Hematopoietic multipotent progenitor cell treated with erythropoietin and hydrocortisone succinate and interleukin-3 and kit ligand, for 15 days (in vitro differentiated cells): Measurements from ENCODE around the gene CCNK.

ENCODE experiments used
- DNase-seq: peaks from one replicate; pipeline ENCODE4 v3.0.0-alpha.2; 2015; ENCODE audit warnings: low spot score

CCNK gene

DNA sequence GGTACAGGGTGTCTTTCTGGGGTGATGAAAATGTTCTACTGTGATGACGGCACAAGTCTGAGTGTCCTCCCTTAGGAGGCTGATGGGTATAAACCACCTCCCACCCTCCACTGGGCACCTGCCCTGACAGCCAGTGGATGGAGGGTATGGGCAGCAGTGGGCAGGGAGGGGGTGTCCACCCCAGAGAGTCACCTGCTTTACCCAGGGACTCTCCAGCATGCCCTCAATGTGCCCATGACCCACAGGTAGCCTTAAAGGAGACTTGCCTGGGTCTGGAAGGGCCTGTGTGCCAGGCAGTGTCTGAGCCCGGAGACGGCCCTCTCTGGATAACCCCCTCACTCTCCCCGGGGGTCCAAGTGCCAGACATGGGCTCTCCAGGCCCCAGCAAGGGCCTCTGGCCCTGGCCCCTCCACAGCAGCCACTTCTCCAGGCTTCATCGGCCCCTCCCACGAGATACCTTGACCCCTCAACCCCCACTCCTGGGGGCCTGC, 38.8 kb downstream of the CCNK start:
- DNase-seq, result no peak

DNA sequence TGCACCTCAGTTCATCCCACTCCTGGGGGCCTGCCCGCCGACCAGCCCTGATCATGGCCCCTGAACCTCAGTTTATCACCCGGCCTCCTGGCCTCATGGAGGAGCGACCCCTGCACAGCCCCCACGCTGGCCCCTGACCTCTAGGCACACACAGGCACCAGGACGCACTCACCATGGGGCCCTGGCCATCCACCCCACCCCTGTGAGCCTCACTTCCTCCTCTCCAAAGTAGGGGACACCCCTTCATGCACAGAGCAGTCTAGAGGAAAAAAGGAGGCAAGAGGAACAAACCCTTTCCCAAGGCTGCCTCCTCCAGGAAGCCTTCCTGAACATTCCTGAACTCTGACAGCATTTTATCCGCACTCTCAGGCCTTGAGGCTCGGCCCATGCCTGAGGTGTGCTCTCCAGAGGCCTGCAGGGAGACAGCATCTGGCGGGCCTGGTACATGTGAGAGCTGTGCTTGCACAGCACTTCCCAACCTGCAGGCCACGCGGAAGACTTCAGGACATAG, 39.4 kb downstream of the CCNK start:
- no peak for DNase-seq

DNA sequence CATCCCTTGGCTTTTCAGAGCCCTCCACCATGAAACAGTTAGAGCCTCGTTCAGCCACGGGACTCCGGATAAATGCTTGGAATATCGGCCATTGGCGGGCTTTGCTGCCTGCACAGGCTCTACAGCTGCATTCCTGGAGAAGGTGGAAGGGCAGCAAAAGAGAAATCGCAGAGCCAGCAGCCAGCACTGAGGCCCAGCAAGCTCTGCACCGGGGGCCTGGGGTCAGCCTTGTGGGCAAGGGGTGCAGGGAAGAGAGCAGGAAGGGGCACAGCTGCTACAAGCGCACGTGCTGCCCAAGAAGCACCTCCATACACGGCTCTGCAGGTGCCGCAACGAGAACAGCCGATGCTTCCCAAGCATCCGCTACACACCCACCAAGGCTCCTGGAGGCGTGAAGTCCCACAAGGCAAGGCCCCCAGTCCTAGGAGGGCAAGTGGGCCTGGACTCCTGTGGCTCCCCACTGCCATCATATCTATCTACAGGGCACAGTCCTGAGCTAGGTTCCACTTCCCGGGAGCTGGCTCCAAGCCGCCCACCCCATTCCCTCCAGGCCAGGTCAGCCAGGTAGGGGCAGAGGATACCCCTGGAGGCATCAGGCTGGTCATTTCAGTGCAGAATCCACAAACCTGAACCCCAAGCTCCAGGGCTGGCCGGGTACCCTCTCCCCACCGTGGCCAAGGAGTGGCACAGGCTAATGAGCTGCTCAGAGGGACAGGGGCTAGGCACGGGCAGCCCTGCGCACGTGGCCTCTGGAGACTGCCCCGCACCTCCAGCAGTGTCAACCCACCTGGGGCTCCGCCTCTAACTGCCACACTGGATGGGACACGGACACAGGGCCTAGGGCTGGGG, 40.2 kb downstream of the CCNK start:
- no peak for DNase-seq

DNA sequence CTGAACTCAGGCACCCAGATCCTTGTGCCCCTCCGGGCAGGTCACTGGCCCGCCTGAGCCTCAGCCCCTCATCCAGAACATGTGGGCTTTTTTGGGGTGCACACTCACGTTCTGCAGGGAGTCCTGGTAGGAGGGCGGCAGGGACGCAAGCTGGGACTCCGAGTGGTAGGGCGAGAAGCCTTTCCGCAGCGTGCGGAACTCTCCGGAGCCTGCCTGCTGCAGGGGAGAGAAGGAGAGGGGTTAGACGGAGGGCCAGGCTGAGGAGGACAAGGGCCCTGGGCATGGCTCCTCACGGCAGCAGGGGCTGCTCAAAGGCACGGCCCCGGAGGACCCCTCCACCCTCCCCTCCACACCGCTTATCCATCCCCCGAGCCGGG, 40.8 kb downstream of the CCNK start:
- DNase-seq, result no peak

DNA sequence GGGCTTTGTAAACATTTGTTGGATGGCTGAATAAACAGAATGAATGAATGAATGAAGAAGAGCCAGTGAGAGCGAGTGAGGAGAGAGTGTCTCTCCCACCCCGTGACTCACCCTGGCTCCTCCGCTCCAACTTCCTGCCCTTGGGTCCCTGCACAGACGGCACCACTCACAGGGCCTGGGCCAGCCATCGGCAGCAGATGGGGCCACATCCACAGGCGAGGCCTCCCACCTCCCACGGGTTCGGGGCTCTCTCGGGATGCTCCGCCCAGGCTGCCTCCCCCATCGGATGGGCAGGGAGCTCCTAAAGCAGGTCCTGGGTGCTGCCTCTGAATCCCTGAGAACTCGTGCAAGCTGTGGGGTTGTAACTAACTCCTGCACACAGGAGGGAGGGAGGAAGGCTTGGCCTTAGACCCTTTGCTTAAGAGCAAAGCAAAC, 41.3 kb downstream of the CCNK start:
- no peak for DNase-seq

DNA sequence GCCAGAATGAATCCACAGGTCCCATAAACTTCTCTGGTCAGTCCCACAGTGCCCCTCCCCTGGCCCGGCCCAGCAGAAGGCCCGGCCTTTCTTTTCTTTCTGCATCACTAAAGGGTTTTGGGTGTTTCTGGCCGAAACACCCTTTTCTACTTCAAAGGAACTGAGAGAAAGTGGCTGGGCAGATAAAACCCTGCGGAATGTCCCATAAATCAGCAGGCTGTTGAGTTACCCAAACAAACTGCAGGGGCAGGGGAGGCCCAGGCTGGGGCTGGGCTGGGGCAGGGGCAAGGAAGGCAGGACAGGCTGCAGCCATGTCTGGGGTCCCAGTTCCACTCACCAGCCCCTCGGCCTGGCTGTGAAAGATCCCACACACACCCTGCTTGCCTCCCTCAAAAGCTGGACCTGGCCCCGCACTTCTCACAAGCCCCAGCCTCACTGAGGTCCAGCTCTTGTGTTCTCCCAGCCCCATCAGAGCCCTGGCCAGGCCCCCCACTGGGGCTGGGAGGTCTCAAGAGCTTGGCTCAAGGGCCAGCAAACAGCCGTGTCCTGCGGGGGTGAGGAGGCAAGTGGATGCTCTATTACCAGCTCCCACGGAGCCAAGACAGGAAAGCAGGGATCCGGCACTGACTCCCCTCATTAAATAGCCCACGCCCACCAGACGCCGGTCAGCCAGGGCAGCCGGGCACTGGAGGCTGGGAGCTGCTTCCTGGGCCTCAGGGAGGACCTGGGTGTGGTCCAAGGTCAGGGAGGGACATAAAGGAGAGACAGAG, 41.9 kb downstream of the CCNK start:
- no peak for DNase-seq

DNA sequence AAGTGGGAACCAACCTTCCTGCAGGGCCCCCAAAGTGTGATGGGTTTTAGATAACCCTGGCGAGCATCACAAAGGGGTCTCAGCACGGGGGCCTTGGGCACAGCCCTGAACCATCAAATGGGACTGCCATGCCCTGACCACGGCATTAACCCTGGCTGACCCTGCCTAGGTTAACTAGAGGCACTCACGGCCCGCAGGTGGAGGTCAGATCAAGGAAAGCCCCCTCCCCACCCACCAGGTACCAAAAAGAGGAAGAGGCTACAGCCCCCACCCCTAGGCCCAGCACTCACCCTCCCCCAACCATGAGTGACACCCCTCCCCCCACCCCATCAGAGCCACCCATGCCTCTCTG, 42.5 kb downstream of the CCNK start:
- no peak for DNase-seq

DNA sequence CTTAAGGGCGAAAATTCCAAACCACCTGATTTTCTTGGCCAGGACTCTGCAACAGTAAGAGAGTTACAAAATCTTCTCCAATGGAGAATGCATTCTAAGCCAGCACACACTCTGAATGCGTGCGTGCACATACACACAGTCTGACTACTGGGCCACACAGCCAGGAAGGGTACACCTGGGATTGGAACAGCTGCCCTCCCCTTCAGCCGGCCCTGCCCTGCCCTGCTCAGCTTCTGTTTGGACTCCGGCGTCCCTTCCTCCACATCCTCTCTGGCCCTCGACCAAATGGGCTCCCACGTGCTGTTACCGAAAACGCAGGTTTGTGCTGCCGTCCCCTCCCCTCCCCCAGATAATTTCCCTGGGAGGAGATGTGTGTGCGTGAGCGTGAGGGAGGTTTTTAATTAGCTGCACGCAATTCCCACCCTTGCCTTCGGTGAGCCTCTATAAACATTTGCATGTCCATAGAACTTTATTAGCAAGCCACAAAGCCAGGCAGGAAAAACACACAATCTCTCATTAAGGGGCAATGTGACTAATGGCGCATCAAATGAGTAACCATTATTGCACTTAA, 43.0 kb downstream of the CCNK start:
- DNase-seq, result no peak

DNA sequence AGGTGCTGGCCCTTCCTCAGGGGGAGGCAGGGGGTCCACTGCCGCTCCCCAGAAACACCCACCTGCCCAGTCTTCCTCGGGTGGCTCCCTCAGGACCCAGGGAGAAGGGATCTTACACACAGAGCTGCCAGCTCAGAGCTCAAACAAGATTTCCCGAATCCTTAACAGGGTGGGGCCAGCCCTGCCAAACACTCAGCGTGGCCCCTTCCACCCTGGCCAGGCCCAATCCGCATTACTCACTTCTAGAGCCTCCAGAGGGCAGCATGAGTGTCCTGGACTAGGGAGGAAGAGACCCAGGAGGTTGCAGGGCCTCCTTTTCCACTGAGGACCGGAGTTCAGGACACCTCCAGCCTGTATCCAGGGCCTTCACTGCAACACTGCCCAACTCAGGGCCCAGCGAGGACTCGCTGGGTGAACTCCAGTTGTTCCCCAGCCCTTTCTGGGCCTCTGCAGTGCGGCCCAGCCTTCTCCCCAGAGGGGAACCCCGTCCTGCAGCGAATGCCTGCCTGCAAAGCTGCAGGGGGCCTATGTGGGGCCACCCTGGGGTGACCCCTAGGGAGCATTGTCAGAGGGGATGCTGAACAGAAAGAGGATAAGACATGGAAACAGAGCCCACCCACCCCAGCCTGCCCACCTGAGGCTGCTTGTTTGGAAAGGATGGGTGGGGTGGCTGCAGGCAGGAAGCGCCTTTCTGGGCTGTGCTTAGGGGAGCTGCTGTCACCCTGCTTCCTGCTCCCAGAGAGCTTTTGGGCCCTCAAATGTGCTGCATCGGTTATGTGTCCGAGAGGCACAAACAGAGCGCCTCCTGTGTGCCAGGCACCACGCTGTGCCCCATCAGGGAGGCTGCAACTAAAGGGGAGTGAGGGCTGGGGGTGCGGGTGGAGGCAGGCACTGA, 43.8 kb downstream of the CCNK start:
- no peak for DNase-seq

DNA sequence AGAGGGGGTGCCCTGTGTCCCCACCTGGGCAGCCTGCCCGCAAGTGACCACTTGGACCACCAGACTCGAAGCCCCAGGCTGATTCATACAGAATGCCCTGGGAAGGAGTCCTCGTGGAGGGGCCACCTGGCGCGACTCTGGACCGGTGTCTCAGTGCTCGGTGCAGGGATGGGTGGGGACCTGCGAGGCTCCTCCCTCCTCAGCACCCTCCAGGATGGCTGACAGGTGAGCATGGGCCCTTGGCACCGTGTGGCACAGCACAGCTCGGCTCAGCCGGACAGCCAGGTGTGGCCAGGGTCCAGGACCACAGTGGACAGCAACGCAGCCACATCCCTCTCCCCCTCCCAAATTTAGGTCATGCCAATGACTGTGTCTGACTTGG, 44.5 kb downstream of the CCNK start:
- no peak for DNase-seq

DNA sequence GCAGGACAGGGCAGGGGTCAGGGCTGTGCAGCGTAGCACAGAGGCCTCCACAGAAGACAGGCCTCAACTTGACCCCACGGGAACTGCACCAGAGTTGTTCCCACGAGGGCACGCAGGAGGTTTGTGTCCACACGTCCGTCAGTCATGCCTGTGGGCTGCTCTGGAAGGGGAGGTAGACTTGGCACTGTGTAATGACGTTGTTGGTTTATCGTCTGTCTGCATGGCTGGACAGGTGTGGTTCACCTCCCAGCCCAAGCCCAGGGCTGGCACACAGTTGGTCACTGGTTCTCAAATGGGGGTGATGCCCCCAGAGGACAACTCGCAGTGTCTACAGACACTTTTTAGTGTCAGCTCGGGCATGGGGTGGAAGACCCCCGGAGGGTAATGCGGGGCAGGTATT, 45.8 kb downstream of the CCNK start:
- DNase-seq, result no peak

DNA sequence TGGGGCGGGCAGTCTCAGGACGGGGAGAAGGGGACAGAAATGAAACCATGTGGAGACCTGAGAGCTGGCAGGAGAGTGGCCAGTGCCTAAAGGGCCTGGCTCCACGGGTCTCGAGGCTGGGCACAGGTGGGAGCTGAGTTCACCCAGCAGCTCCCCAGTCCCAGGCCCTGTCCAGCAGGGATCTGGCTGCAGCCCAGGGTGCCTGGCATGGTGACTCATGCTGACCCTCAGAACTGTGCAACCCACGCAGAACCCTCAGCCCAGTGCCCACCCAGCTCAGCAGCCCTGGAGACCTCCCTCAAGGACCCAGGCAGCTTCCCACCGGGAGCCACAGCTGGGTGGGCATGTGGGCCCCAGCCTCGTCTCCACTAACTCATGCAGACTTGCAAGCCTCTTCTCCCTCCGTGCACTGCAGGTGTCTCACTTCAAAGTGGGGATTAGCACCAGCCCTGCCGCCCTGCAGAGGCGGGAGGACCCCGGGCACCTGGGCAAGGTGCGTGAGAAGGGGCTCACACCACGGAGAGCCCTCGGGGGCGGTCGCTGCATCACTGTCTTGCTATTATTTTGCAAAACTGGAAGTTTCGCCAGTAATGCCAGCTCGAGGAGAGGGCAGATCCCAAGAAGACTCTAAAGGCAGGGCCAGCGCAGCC, 46.3 kb downstream of the CCNK start:
- no peak for DNase-seq

DNA sequence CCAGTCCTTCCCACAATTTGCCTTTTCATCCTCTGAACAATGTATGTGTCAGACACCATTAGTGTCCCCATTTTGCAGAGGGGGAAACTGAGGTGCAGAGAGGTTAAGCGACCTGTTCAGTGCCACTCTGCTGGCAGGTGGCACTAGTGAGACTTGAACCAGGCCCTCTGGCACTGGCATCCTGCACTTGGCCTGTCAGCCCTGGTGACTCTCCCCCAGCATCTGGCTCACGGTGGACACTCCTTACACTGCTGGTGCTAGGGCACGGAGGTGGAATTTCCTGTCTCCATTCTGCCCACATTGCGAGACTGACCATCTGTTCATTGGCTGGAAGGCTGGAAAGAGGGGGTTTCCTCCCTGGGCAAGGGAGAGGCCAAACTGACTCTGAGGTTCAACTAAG, 48.7 kb downstream of the CCNK start:
- no peak for DNase-seq

DNA sequence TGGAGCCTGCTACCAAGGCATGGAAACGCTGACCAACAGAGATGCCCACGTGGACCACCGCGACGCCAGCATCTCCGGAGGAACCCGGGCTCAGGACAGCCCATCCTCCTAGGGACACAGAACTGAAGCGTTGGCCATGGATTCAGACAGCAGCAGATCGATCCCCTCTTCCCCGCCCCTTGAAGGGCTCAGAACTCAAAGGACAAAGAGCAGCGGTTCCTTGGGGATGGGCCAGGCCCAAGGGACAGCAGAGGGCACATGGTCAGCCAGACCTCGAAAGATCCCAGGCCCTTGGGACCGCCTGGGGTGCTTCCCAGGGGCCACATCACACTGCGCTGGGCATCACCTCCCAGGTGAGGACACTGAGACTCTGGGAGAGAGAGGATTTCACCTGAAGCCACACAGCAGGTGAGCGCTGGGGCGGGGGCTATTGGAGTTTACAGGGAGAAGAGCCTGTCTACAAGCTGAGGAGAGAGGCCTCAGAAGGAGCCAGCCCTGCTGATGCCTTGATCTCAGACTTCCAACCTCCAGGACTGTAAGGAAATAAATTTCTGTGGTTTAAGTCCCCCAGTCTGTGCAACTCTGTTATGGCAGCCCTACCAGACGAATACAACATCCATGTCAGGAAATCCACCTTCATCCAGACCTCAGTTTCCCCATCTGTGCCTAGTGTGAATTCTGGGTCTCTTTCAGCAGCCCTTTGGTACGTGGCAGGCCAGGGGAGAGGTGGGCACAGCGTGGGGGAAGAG, 49.4 kb downstream of the CCNK start:
- DNase-seq, result no peak

DNA sequence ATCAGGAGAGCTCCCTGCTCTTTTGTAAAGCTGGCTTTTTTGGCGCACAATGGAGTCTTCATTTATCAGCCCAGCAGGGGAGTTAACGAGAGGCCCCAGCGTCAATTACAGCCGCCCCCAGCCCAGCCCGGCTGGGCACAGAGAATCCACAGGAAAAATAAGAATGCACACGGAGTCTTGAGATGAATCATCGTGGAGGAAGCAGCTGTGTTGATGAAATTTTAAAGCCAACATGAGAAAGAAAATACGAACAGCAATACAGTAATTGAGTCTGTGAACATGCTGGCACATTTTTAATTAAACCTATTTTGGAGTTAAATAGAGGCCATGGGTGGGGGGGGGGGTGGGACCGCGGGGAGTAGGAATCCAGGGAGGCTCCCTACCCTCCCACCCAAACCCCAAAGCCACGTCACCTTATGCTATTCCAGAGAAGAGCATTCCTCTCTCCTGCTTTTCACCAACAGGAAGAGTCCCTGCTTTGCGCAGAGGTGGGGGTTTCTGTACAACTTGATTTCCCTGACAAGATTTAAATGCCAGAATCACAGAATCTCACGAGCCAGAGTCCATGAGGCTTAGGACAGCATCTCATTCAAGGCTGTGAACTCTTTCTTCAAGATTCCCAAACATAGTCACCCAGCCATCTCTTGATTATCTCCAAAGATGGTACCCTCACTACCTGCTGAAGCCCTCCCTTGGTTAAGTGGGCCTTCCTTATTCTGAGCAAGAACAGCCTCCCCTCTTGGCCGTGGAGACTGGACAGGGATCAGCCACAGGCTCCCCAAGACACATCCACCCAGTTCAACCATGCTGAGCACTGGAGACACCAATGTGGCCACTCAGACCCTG, 50.3 kb downstream of the CCNK start:
- no peak for DNase-seq

DNA sequence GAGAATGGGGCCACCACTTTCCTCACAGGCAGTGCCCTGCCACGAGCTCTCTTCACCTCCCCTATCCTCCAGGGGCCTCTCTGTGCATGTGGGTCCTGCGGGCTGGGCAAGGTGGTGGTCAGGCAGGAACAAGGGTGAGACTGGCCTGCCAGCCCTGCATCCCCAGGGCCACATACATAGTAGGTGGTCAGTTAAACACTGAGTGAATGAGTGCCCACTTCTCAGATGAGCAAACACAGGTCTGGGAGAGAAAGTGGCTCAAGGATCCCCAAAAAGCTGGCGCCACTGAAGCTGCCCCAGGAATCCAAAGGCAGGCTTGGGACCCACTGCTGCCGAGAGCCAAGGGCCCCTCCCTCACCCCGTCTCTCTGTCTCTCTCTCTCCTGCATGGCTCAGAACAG, 51.1 kb downstream of the CCNK start:
- no peak for DNase-seq

DNA sequence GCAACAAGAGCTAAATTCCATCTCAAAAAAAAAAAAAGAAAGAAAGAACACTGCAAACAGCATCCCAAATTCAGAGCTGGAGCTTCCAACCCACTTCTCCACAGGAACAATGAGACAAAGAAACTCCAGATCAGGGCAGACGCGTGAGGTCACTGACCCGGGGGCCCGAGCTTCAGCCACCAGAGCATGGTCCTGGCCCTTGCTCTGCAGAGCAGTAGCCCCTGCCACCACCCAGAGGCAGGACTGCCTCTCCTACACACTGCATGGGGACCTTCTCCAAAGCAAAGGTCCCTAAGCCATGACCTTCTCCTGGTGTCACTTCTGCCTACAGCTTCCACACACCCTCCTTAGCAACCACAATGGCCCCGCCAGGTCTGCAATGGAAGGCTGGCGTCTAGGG, 53.1 kb downstream of the CCNK start:
- DNase-seq, result no peak

DNA sequence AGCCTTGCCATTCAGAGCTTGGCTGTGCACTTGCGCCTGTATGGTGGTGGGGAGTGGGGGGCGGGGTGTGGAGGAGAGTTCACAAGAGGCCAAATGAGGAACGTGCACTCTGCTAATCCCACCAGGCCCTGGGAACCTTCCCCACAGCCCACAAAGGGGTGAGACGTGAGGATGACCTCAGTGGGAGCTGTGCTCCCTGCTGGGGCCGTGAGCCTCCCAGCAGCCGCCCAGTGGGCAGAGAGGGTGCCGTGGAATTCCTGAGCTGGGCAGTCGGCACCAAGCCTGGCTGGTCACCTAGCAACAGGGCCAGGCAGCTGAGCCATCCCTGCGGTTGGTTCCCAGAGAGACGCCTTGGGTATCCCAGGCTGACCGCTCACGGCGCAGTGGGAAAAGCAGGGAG, 53.7 kb downstream of the CCNK start:
- DNase-seq, result no peak

DNA sequence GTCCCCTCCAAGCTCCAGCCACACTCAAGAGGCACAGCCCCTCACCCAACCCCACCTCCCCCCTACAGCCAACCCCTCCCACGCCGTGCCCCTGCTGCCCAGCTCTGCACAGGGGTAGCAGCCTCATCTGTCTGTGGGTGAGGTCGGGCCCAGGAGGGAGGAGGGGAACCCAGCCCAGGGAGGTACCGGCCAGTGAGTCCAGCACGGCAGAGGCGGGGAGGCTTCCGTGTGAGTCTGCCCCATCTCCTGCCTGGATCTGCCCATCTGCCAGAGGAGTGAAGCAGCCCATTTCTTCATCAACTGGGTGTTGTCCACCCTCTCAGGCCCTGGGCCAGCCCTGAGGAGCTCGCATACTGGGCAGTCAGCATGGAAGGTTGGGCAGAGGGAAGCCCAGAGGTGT, 54.2 kb downstream of the CCNK start:
- no peak for DNase-seq
